B cell (primary cell): Measurements from ENCODE around the gene ISG20L2. TPM values are rescaled to one million over a fixed set of nuclear protein-coding genes. Genes with fewer than 3 reads are reported as not detected.
"Not testable (repeated sequence)": the region's sequence is repeated elsewhere in the genome, so short reads cannot be mapped to it uniquely, and the experiment has no call there.

Experiments
- ATAC-seq: fragments of 200-7000 bp; cut with Tn5 transposase; one replicate; pipeline ENCODE4 v1.10.0; 2021; ENCODE audit warnings: low read depth, mild to moderate bottlenecking, moderate number of reproducible peaks, moderate library complexity
- CTCF ChIA-PET: fragments of 350-600 bp; sonication (Branson Sonifier 250); formaldehyde crosslinking; loops from one replicate; lab custom pipeline; 2021; ENCODE audit warnings: antibody characterized with exemption, inconsistent platforms; lab: Charles Lee
- POLR2A ChIA-PET: fragments of 350-600 bp; sonication (Branson Sonifier 250); formaldehyde crosslinking; loops from one replicate; lab custom pipeline; 2021; ENCODE audit warnings: antibody characterized with exemption; lab: Charles Lee
- DNase-seq: peaks from one replicate; pipeline ENCODE4 v3.0.0; 2013
- H2AFZ ChIP-seq: 2 replicates; pipeline ENCODE4 v1.6.1; 2012; ENCODE audit warnings: mild to moderate bottlenecking, low read depth, low read length; ENCODE audit not compliant: insufficient read depth, poor library complexity, severe bottlenecking
- H3K27ac ChIP-seq, 2 donors: 1 replicate in 1 of 2; 2 replicates in 1 of 2; pipeline ENCODE4 v1.5.1; 2012 to 2013; ENCODE audit warnings: low read length in 2 of 2, mild to moderate bottlenecking in 2 of 2, moderate library complexity in 1 of 2
- H3K27me3 ChIP-seq, 4 experiments: fragments of 200-600 bp in 1 of 4; sonication (generic) in 1 of 4; replicated peaks in 1 of 4; 1 replicate in 2 of 4; 2 replicates in 2 of 4; pipeline versions ENCODE4 v1.6.1 to v1.7.0; 2013 to 2016; ENCODE audit warnings: low read length in 3 of 4, mild to moderate bottlenecking in 2 of 4, mixed read lengths in 1 of 4, moderate library complexity in 1 of 4; ENCODE audit not compliant: insufficient read depth in 4 of 4, control insufficient read depth in 3 of 4; ENCODE audit errors: control extremely low read depth in 1 of 4
- H3K36me3 ChIP-seq, 2 experiments: replicated peaks in 1 of 2; 1 replicate in 1 of 2; 2 replicates in 1 of 2; pipeline versions ENCODE4 v1.6.1 to v1.7.1; 2013; ENCODE audit warnings: low read length in 1 of 2; ENCODE audit not compliant: insufficient read depth in 2 of 2, control insufficient read depth in 1 of 2; ENCODE audit errors: control extremely low read depth in 1 of 2, extremely low read depth in 1 of 2
- H3K4me1 ChIP-seq, 2 donors: fragments of 200-600 bp in 1 of 2; sonication (generic) in 1 of 2; 1 replicate in 1 of 2; 2 replicates in 1 of 2; pipeline versions ENCODE4 v1.5.1 to v1.6.1; 2013 to 2017; ENCODE audit warnings: low read length in 2 of 2; ENCODE audit not compliant: control insufficient read depth in 2 of 2, insufficient read depth in 2 of 2
- H3K4me2 ChIP-seq: replicated peaks from 2 replicates; pipeline ENCODE3; 2012; ENCODE audit warnings: mild to moderate bottlenecking, low read depth, low read length; ENCODE audit not compliant: poor library complexity, severe bottlenecking
- H3K4me3 ChIP-seq, 5 experiments: fragments of 200-600 bp in 1 of 5; sonication (generic) in 1 of 5; 1 replicate in 3 of 5; 2 replicates in 2 of 5; pipeline versions ENCODE4 v1.5.1 to v1.7.0; 2011 to 2016; ENCODE audit warnings: low read length in 4 of 5, mild to moderate bottlenecking in 4 of 5, low read depth in 2 of 5, control low read depth in 1 of 5, moderate library complexity in 1 of 5; ENCODE audit not compliant: insufficient read depth in 1 of 5; ENCODE audit errors: control extremely low read depth in 1 of 5, extremely low read depth in 1 of 5
- H3K79me2 ChIP-seq: fragments of 200-600 bp; sonication (generic); one replicate; pipeline ENCODE4 v1.6.0; 2016; ENCODE audit warnings: low read length; ENCODE audit not compliant: control insufficient read depth, insufficient read depth
- H3K9ac ChIP-seq: fragments of 200-600 bp; sonication (generic); 2 replicates; pipeline ENCODE4 v1.6.1; 2017; ENCODE audit warnings: mild to moderate bottlenecking, low read length, moderate library complexity
- H3K9me3 ChIP-seq, 3 donors: one replicate each; pipeline versions ENCODE4 v1.6.1 to v1.7.1; 2013; ENCODE audit warnings: low read length in 2 of 3; ENCODE audit not compliant: control insufficient read depth in 2 of 3, insufficient read depth in 1 of 3; ENCODE audit errors: control extremely low read depth in 1 of 3
- H4K20me1 ChIP-seq: 2 replicates; pipeline ENCODE4 v1.6.0; 2012; ENCODE audit warnings: mild to moderate bottlenecking, low read length; ENCODE audit not compliant: insufficient read depth, control insufficient read depth, poor library complexity, severe bottlenecking
- H3K27ac Mint-ChIP-seq: one replicate; pipeline ENCODE4 v1.8.0; 2021; ENCODE audit warnings: mixed read lengths
- H3K27me3 Mint-ChIP-seq: one replicate; pipeline ENCODE4 v1.8.0; 2021; ENCODE audit warnings: mixed read lengths
- H3K4me1 Mint-ChIP-seq: one replicate; pipeline ENCODE4 v1.8.0; 2021; ENCODE audit warnings: mixed read lengths
- H3K4me3 Mint-ChIP-seq: one replicate; pipeline ENCODE4 v1.8.0; 2021; ENCODE audit warnings: mixed read lengths
- H3K9me3 Mint-ChIP-seq: one replicate; pipeline ENCODE4 v1.8.0; 2022; ENCODE audit warnings: mixed read lengths; ENCODE audit not compliant: insufficient read depth
- CTCF ChIP-seq: fragments of 200-600 bp; IDR thresholded peaks from one replicate; pipeline ENCODE4 v1.8.0; 2022; ENCODE audit warnings: antibody characterized with exemption, mild to moderate bottlenecking
- EZH2 ChIP-seq: IDR thresholded peaks from 2 replicates; pipeline ENCODE4 v1.6.1; 2012; ENCODE audit warnings: borderline replicate concordance, low read depth, mild to moderate bottlenecking, moderate library complexity, low read length; ENCODE audit not compliant: insufficient read depth, poor library complexity, severe bottlenecking
- WGBS: methylation state at CpG from one replicate; pipeline ENCODE4 v1.1.5; 2013; ENCODE audit warnings: missing lambda C conversion rate; ENCODE audit not compliant: insufficient coverage; 5-methylcytosine and 5-hydroxymethylcytosine counted together
- intact Hi-C: fragments of 100-400 bp; cut with micrococcal nuclease; formaldehyde crosslinking; loops from one replicate; pipeline ENCODE4 v1.10.0; 2022
- polyA plus RNA-seq: library from polyadenylated mRNA; depleted of rRNA; stranded (reverse); fragments of >200 nt; gene quantifications from 2 replicates; pipeline ENCODE4 v1.2.3, GENCODE V29; 2012
- total RNA-seq, 2 donors: library from RNA; stranded (reverse); fragments of 120-200 nt in 1 of 2; gene quantifications; 1 replicate in 1 of 2; 2 replicates in 1 of 2; pipeline versions ENCODE4 v1.2.3 to v1.2.4, GENCODE V29; 2013 to 2022

Gene ISG20L2
- total and polyA plus RNA-seq, 2 donors (not counting 1 experiment from before 2014, with no cell fraction given): 30.1 to 51.7 TPM

- Histone ChIP-seq H3K27me3 (no peaks in the 10 kb centered on the region), H3K36me3 (no peaks in the 10 kb centered on the region), H2AFZ (no peak overlapping the region), H3K79me2 (no peaks in the 10 kb centered on the region), H3K4me1 (no peaks in the 10 kb centered on the region), H3K4me2 (no peak overlapping the region), H4K20me1 (no peaks in the 10 kb centered on the region), H3K9me3 (no peaks in the 10 kb centered on the region), H3K4me3 (no peak overlapping the region), H3K9ac (no peak overlapping the region), H3K27ac (no peak overlapping the region)
- ChIA-PET CTCF (interaction anchor here (1.4 kb wide), 1 partner anchor 35 kb away, joined by 4 read pairs; no protein-coding TSS in a partner anchor), POLR2A (interaction anchor here (1.2 kb wide), 1 partner anchor 9 kb away, joined by 8 read pairs; the partner anchor contains the start of gene HDGF)
- WGBS: 97% methylated on average over 3 of the region's 4 CpGs
- no peak for ATAC-seq
- intact Hi-C loops: no loop called here
- no peak for TF ChIP-seq EZH2
- DNase-seq: no peak
- Mint-ChIP-seq H3K27me3 (no peaks in the 10 kb centered on the region), H3K27ac (no peak overlapping the region), H3K4me1 (peaks cover under 1% of the 10 kb centered on the region), H3K4me3 (no peak overlapping the region), H3K9me3 (no peaks in the 10 kb centered on the region)
Observed at GRCh38 chr1:156760796-156761104, 32.2 kb upstream of the ISG20L2 start.

- CTCF ChIA-PET: interaction anchor here (1.4 kb wide), 1 partner anchor 34 kb away, joined by 4 read pairs; no protein-coding TSS in a partner anchor
- WGBS: 90% methylated on average over 2 of the region's 6 CpGs
- Histone ChIP-seq H2AFZ (no peak overlapping the region), H4K20me1 (no peaks in the 10 kb centered on the region), H3K9me3 (no peaks in the 10 kb centered on the region), H3K36me3 (no peaks in the 10 kb centered on the region), H3K4me1 (peaks cover 0 to 5% of the 10 kb centered on the region in 2 donors), H3K4me3 (no peak overlapping the region), H3K27ac (no peak overlapping the region), H3K4me2 (no peak overlapping the region), H3K27me3 (no peaks in the 10 kb centered on the region), H3K79me2 (no peaks in the 10 kb centered on the region), H3K9ac (no peak overlapping the region)
- DNase-seq (no peak), ATAC-seq (no peak)
- intact Hi-C loops: no loop called here
- POLR2A ChIA-PET: interaction anchor here (1.2 kb wide), 1 partner anchor 9 kb away, joined by 8 read pairs; the partner anchor contains the start of gene HDGF
- H3K4me3 Mint-ChIP-seq: no peak overlapping the region
- peaks cover 6% of the 10 kb centered on the region for H3K4me1 Mint-ChIP-seq
- H3K27ac Mint-ChIP-seq: no peak overlapping the region
- H3K27me3 Mint-ChIP-seq: no peaks in the 10 kb centered on the region
- no peaks in the 10 kb centered on the region for H3K9me3 Mint-ChIP-seq
- TF ChIP-seq CTCF (no peak), EZH2 (no peak)
Observed at GRCh38 chr1:156760092-156760795, 31.7 kb upstream of the ISG20L2 start.

- intact Hi-C loops, DNase-seq, H3K9me3 ChIP-seq, H3K4me2 ChIP-seq, H3K27me3 ChIP-seq, H3K4me3 Mint-ChIP-seq, H3K79me2 ChIP-seq, H3K36me3 ChIP-seq, H2AFZ ChIP-seq, H3K9me3 Mint-ChIP-seq, H3K27me3 Mint-ChIP-seq, H3K4me3 ChIP-seq, H3K9ac ChIP-seq, H4K20me1 ChIP-seq, ATAC-seq, H3K27ac Mint-ChIP-seq, H3K27ac ChIP-seq: not testable (repeated sequence)
- ChIA-PET CTCF (interaction anchor here (1.2 kb wide), 1 partner anchor 30 kb away, joined by 3 read pairs; no protein-coding TSS in a partner anchor), POLR2A (interaction anchor here (0.7 kb wide), 1 partner anchor 8 kb away, joined by 5 read pairs; no protein-coding TSS in a partner anchor)
- peaks cover 22% of the 10 kb centered on the region for H3K4me1 Mint-ChIP-seq
- H3K4me1 ChIP-seq: peaks cover 5 to 19% of the 10 kb centered on the region in 2 donors
- WGBS: 94% methylated on average over 8 of the region's 10 CpGs
Observed at GRCh38 chr1:156757572-156758253, 29.1 kb upstream of the ISG20L2 start.
